ENCODE measurements around the gene DOCK2. TPM values are rescaled to one million over a fixed set of nuclear protein-coding genes. Genes with fewer than 3 reads are reported as not detected.

DOCK2 gene
- total RNA-seq, 1 donor from 2014 or later: not detected

GRCh38 chr5:169706758-169707450 is 69.8 kb downstream of the DOCK2 start:
- Histone ChIP-seq H3K27me3 (ENCODE audit: control insufficient read depth, insufficient read depth, low read length) (no peaks in the 10 kb centered on the region), H3K4me3 (ENCODE audit: low read depth, low read length) (no peak overlapping the region), H3K36me3 (ENCODE audit: control insufficient read depth, insufficient read depth, low read length) (no peaks in the 10 kb centered on the region)
- FAIRE-seq: no peak
- no peak for TF ChIP-seq CTCF (IDR thresholded peaks at IDR 0.05; ENCODE audit: insufficient read depth, low read length, severe bottlenecking)
- DNase-seq (ENCODE audit: low read depth): peak; percentile 37

- FAIRE-seq: no peak
- no peak for DNase-seq (ENCODE audit: low read depth)
- no peaks in the 10 kb centered on the region for H3K27me3 ChIP-seq (ENCODE audit: control insufficient read depth, insufficient read depth, low read length)
- no peaks in the 10 kb centered on the region for H3K36me3 ChIP-seq (ENCODE audit: control insufficient read depth, insufficient read depth, low read length)
- H3K4me3 ChIP-seq (ENCODE audit: low read depth, low read length): no peak overlapping the region
- TF ChIP-seq CTCF (IDR thresholded peaks at IDR 0.05; ENCODE audit: insufficient read depth, low read length, severe bottlenecking): no peak
These were observed 70.6 kb downstream of the DOCK2 start for GRCh38 chr5:169707686-169708085.

- FAIRE-seq: peak; percentile 58
- no peak for DNase-seq (ENCODE audit: low read depth)
- no peak overlapping the region for H3K4me3 ChIP-seq (ENCODE audit: low read depth, low read length)
- H3K36me3 ChIP-seq (ENCODE audit: control insufficient read depth, insufficient read depth, low read length): no peaks in the 10 kb centered on the region
- no peak for TF ChIP-seq CTCF (IDR thresholded peaks at IDR 0.05; ENCODE audit: insufficient read depth, low read length, severe bottlenecking)
- H3K27me3 ChIP-seq (ENCODE audit: control insufficient read depth, insufficient read depth, low read length): no peaks in the 10 kb centered on the region
These were observed 73.6 kb downstream of the DOCK2 start for GRCh38 chr5:169710675-169711074.

- FAIRE-seq (no peak), DNase-seq (ENCODE audit: low read depth) (no peak)
- Histone ChIP-seq H3K4me3 (ENCODE audit: low read depth, low read length) (no peak overlapping the region), H3K27me3 (ENCODE audit: control insufficient read depth, insufficient read depth, low read length) (no peaks in the 10 kb centered on the region), H3K36me3 (ENCODE audit: control insufficient read depth, insufficient read depth, low read length) (no peaks in the 10 kb centered on the region)
- no peak for TF ChIP-seq CTCF (IDR thresholded peaks at IDR 0.05; ENCODE audit: insufficient read depth, low read length, severe bottlenecking)
These were observed 74.6 kb downstream of the DOCK2 start for GRCh38 chr5:169711551-169712225.

- H3K4me3 ChIP-seq (ENCODE audit: low read depth, low read length): no peak overlapping the region
- no peaks in the 10 kb centered on the region for H3K36me3 ChIP-seq (ENCODE audit: control insufficient read depth, insufficient read depth, low read length)
- no peak for TF ChIP-seq CTCF (IDR thresholded peaks at IDR 0.05; ENCODE audit: insufficient read depth, low read length, severe bottlenecking)
- H3K27me3 ChIP-seq (ENCODE audit: control insufficient read depth, insufficient read depth, low read length): no peaks in the 10 kb centered on the region
- no peak for DNase-seq (ENCODE audit: low read depth)
- FAIRE-seq: no peak
These were observed 75.4 kb downstream of the DOCK2 start for GRCh38 chr5:169712428-169712827.
